VCaP (cell line): ENCODE results near the gene SUMF2.
"Not testable (repeated sequence)": the region's sequence is repeated elsewhere in the genome, so short reads cannot be mapped to it uniquely, and the experiment has no call there.

Source experiments
- H3K27ac ChIP-seq: fragments of 450-650 bp; 2 replicates; pipeline ENCODE4 v1.5.1; 2017
- CTCF ChIP-seq: fragments of 450-650 bp; conservative IDR thresholded peaks from 2 replicates; pipeline ENCODE4 v1.5.1; 2017; ENCODE audit warnings: mild to moderate bottlenecking, moderate library complexity

Gene SUMF2

GRCh38 chr7:56051339-56052191, 12.5 kb upstream of the SUMF2 start, which contains the start of the genes CCT6A and PSPH:
Gene CCT6A (plus strand): TSS chr7:56051765. CDS start chr7:56051849, 84 bp downstream.
Gene PSPH (minus strand): TSS chr7:56051444. CDS start chr7:56021212, 30,232 bp downstream.
- H3K27ac ChIP-seq, result peak within 1 kb of the TSS; percentile 95
- no peak for TF ChIP-seq CTCF

- peak overlapping the region; percentile 95; the same call in 1 of the 2 replicates for H3K27ac ChIP-seq
- no peak for TF ChIP-seq CTCF
These were observed 10.7 kb upstream of the SUMF2 start for GRCh38 chr7:56053379-56053778.

DNA sequence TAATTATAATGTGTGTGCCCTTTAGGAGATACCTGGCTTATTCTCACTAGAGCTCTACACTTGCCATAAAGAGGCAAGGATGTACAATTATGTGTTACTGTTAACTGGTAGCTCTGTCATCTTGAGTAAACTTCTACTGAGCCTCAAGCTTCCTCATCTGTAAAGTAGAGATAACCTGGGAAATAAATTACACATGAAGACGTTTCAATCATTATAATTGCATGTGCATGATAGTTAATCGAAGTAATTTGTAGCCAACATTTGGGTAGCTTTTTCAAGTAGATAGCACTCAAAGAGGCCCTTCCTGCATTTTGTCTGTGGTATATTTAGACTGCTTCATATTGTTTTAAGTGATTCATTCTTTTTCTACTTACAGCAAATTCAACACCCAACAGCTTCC, 10.1 kb upstream of the SUMF2 start:
- TF ChIP-seq CTCF, result no peak
- H3K27ac ChIP-seq, result peak overlapping the region; percentile 95; the same call in 1 of the 2 replicates

- no peak for TF ChIP-seq CTCF
- H3K27ac ChIP-seq, result peak overlapping the region; percentile 96
These were observed 1.7 kb upstream of the SUMF2 start for GRCh38 chr7:56062382-56062781.

DNA sequence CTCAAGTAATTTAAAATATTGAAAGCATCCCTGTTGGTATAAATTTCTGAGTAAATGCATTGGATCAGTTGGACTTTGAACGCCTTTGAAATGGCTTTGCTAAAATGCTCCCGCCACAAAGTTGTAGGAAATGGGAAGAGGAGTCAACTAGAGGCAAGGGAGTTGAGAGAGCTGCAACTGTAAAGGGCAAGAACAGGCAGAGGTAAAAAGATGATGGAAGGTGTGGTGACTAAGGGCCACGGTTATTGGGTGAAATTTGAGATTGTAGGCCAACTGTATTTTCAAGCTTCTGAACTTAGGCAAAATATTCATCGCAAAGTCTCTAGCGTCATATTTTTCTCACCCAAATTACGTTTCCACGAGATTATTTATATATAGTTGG, 595 bp upstream of the SUMF2 start:
- peak overlapping the region; percentile 96 for H3K27ac ChIP-seq
- no peak for TF ChIP-seq CTCF

- not testable (repeated sequence) for H3K27ac ChIP-seq
These were observed 2.3 kb downstream of the SUMF2 start for GRCh38 chr7:56066376-56066775.

GRCh38 chr7:56074371-56074791, 10.3 kb downstream of the SUMF2 start:
- peak; percentile 98 for TF ChIP-seq CTCF

DNA sequence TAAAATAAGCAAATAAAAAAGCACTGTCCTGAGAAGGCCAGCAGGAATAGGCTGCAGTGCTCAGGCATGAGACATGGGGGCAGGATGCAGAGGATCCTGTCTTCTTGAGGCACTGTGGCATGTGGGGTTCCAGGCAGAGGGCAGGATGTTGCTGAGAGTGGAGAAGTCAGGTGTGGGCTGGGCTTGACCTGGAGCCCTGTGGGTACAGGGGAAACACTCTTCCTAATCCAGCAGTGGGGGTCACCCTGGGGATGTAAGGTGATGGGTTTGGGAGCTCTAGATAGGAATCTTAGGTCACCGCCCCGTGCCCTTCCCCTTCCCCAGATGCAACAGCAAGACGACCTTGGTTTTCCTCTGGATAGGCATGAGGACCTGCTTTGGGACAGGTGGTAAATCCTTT, 13.6 kb downstream of the SUMF2 start:
- peak overlapping the region; percentile 96 for H3K27ac ChIP-seq
- TF ChIP-seq CTCF, result no peak

More at GRCh38 chr7:56074371-56074791, 10.3 kb downstream of the SUMF2 start:
- peak overlapping the region; percentile 75 for H3K27ac ChIP-seq
